ENCODE measurements around the gene NECAP2.
"Not testable (repeated sequence)": the region's sequence is repeated elsewhere in the genome, so short reads cannot be mapped to it uniquely, and the experiment has no call there.

The NECAP2 gene

DNA sequence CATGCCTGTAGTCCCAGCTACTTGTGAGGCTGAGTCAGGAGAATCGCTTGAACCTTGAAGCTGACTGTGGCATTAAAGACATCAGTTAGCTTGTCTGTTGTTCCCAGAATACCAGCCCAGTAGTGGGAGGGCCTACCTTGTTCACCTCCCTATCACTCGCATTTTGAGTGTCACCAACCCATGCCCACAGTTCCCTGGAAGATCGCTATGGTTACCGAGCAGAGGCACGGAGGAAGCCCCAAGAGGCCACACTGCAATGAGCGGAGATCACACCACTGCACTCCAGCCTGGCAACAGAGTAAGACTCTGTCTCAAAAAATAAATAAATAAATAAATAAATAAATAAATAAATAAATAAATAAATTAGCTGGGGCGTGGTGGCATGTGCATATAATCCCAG, 52.4 kb downstream of the NECAP2 start:
- H3K4me1 Mint-ChIP-seq: peaks cover 30% of the 10 kb centered on the region
- peak overlapping the region in 1 of 2 donors; percentile 73 for H3K27ac Mint-ChIP-seq
- not testable (repeated sequence) for H3K27me3 Mint-ChIP-seq, DNase-seq, H3K9me3 Mint-ChIP-seq, H3K4me3 Mint-ChIP-seq
- ATAC-seq: peak; percentile 51

DNA sequence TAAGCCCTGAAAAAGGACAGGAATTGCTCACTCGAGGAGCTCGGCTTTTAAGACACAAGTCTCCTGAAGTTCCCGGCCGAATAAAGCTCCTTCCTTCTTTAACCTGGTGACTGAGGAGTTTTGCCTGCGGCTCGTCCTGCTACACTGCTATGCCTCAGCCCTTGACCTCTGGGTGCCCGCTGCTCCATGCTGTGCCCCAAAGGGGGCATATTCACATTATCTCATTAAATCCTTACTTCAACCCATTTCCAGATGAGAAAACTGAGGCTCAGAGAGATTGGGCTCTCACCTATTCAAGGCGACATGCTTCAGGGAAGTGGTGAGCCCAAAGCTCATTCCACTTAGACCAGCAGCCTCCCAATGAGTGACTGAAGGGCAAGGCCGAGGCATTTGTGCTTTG, 53.2 kb downstream of the NECAP2 start:
- ATAC-seq, H3K27me3 Mint-ChIP-seq, H3K9me3 Mint-ChIP-seq, DNase-seq, H3K4me3 Mint-ChIP-seq: not testable (repeated sequence)
- H3K4me1 Mint-ChIP-seq: peaks cover 36% of the 10 kb centered on the region
- H3K27ac Mint-ChIP-seq: peak overlapping the region in 1 of 2 donors; percentile 7

DNA sequence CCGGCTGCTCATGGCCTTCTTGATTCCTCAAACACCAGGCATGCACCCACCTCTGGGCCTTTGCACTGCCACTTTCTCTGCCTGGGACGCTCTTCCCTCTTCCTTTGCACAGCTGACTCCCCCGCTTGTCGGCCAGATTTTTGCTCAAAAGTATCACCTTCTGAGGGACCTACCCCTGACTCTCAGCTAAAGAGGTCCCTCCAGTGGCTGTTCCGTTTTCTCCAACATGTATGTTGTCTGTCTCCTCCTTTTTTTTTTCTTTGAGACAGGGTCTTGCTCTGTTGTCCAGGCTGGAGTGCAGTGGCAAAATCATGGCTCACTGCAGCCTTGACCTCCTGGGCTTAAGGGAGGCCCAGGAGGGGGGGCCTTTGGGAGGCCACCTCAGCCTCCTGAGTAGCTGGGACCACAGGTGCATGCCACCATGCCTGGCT, 57.0 kb downstream of the NECAP2 start:
- H3K27ac Mint-ChIP-seq: peak overlapping the region in 1 of 2 donors; percentile 72
- not testable (repeated sequence) for ATAC-seq, DNase-seq, H3K9me3 Mint-ChIP-seq, H3K27me3 Mint-ChIP-seq
- peak overlapping the region; percentile 86 to 90 for H3K4me3 Mint-ChIP-seq
- peaks cover 57% of the 10 kb centered on the region for H3K4me1 Mint-ChIP-seq

DNA sequence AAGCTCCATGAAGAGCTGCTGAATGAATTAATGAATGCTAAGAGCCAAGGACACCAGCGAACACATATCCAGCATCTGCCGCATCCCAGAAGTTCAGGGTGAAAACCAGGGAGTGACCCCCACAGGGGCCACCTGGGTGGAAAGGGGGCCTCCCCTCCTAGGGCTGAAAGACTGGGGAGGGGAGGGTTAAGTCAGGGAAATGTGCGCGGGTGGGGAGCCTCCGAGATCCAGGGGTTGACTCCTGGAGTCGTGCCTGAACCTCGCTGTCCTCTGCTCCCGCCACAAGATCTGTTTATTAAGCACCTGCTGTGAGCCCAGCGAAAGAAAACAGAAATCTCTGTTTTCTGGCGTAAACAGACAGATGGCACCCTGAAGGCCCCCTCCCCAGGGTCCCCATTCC, 57.5 kb downstream of the NECAP2 start:
- Mint-ChIP-seq H3K4me1 (peaks cover 53% of the 10 kb centered on the region), H3K27ac (peak overlapping the region in 1 of 2 donors; percentile 72), H3K4me3 (peak overlapping the region; percentile 86 to 90)
- not testable (repeated sequence) for ATAC-seq, DNase-seq, H3K27me3 Mint-ChIP-seq, H3K9me3 Mint-ChIP-seq

DNA sequence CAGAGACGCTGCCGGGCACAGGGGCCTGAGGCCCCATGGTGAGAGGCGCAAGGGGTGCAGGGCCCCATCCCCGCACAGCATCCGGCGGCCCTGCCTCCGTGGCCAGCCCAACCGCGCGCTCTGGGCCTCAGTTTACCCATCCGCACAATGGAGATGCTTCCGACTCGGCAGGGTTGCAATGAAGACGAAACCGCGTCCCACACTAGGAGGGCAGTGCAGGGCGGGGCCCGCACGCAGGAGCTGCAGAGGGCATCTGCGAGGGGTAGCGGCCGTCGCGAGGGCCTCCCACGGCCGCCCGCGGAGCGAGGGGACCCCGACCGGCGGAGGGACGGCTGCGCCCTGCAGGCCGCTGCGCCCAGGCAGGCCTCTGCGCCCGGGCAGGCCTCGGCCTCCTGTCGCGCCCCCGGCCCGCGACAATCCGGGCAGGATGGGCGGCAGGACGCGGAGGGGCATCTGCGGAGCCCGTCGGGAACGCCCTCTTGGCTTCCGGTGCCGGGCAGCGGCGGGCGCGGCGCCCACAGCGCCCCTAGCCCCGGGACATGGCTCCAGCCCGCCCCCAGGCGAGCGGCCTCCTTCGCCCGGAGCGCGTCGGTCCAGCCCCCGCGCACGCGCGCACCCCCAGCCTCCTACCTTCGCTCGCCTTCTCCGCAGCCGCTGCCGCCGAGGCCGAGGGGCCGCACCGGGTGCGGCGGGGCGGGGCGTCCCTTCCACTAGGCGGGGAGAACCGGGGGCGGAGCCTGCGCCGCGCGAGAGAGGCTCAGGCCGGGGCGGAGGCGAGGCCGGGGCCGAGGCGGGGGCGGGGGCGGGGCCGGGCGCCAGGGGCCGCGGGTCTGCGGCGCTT, 58.3 kb downstream of the NECAP2 start:
- ATAC-seq (peak; percentile 93), DNase-seq (peak; percentile 89)
- Mint-ChIP-seq H3K4me3 (peak overlapping the region; percentile 90), H3K27me3 (no peaks in the 10 kb centered on the region), H3K4me1 (peaks cover 48% of the 10 kb centered on the region), H3K27ac (peak overlapping the region; percentile 20 to 95), H3K9me3 (no peaks in the 10 kb centered on the region)

DNA sequence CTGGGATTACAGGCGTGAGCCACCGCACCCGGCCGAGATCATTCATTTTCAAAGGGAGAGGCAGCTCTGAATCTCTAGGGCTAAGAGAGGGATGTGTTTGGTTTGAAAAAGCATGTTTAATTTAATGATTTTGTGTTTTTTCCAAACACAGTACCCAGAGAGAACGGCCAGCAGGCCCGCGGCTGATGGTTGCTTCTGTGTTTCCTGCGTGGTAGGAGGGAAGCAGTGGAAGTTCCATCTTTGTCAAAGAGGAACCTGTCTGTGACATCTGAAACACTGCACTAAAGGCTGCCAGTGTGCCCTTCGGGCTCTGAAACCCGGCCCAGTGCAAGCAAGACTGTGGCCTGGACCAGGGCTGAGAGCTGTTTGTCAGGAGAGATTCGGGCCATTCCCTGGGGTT, 59.9 kb downstream of the NECAP2 start:
- H3K27ac Mint-ChIP-seq, DNase-seq, H3K9me3 Mint-ChIP-seq, H3K27me3 Mint-ChIP-seq, ATAC-seq: not testable (repeated sequence)
- Mint-ChIP-seq H3K4me3 (peak overlapping the region; percentile 90 to 94), H3K4me1 (peaks cover 39% of the 10 kb centered on the region)

DNA sequence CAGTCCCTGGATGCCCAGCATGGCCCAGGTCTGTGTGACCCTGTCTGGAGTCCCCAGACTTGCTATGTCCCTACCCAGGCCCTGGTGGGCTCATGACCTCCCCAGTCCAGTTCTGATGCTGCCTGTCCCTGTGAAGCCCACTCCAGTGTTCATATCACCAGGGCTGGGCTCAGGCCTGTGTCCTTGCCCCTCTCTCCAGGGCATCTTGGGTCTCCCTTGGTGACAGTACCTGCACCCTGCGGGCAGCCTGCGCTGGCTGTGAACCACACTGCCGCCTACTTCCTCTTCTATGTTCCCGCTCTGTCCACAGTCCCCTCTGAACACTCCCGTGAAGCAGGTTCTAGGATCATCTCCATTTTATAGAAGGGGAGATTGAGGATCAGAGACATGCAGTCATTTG, 60.5 kb downstream of the NECAP2 start:
- H3K27ac Mint-ChIP-seq, DNase-seq, ATAC-seq, H3K9me3 Mint-ChIP-seq, H3K27me3 Mint-ChIP-seq: not testable (repeated sequence)
- Mint-ChIP-seq H3K4me1 (peaks cover 41% of the 10 kb centered on the region), H3K4me3 (peak overlapping the region in 1 of 2 donors; percentile 19)

DNA sequence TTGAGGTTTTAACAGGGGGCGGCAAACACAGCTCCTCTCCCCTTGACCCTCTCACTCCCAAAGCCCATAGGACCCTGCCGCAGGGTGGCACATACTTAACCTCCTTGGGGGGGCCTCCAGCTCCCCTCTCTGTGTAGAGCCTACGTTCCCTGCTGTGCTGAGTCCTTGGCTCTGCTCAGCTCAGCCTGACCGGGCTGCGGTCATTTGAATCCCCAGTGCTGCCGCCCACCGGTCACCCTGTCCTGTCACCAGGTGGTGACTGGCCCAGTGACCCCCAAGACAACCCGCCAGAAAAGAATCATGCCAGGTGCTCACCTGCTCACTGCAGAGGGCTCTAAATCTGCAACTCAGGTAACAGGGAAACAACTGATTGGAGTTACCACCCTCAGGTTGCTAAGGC, 60.9 kb downstream of the NECAP2 start:
- ATAC-seq, H3K4me3 Mint-ChIP-seq, H3K9me3 Mint-ChIP-seq, H3K27me3 Mint-ChIP-seq, H3K27ac Mint-ChIP-seq, DNase-seq: not testable (repeated sequence)
- H3K4me1 Mint-ChIP-seq: peaks cover 41% of the 10 kb centered on the region

DNA sequence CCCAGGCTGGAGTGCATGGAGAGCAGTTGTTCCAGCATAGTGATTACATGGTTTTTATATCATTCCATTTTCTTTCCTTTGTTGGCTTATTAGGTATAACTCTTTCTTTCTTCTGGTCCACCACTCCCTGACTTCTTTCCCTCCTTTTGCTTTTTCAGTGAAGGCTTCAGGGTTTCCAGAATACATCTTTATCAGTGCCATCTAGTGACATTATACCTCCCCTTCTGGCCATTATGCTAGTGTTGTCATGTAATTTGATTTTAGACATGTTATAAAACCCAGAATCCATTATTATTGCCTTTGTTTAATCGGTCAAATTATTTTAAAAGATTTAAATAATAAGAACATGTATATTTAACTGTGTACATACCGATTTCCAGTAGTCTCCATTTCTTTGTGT, 63.0 kb downstream of the NECAP2 start:
- ATAC-seq: no peak
- no peak overlapping the region for H3K4me3 Mint-ChIP-seq
- peaks cover 27% of the 10 kb centered on the region for H3K4me1 Mint-ChIP-seq
- DNase-seq: no peak
- no peak overlapping the region for H3K27ac Mint-ChIP-seq
- no peaks in the 10 kb centered on the region for H3K27me3 Mint-ChIP-seq
- H3K9me3 Mint-ChIP-seq: no peaks in the 10 kb centered on the region

DNA sequence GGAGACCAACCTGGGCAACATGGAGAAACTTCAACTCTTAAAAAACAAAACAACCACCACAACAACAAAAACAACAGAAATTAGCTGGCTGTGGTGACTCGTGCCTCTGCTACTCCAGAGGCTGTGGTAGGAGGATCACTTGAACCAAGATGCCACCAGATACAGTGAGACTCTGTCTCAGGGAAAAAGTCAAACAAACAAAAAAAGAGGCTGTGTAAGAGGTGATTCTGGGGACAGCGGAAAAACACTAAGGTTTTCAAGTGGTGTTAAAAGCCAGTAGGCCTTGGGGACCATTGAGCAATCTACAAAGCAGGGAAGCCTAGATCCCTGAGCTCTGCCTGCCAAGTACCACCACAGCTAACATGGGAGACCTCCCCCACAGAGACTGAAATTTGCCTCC, 65.3 kb downstream of the NECAP2 start:
- not testable (repeated sequence) for H3K27ac Mint-ChIP-seq, H3K4me3 Mint-ChIP-seq, H3K9me3 Mint-ChIP-seq, ATAC-seq, DNase-seq, H3K27me3 Mint-ChIP-seq
- peaks cover 12% of the 10 kb centered on the region for H3K4me1 Mint-ChIP-seq

DNA sequence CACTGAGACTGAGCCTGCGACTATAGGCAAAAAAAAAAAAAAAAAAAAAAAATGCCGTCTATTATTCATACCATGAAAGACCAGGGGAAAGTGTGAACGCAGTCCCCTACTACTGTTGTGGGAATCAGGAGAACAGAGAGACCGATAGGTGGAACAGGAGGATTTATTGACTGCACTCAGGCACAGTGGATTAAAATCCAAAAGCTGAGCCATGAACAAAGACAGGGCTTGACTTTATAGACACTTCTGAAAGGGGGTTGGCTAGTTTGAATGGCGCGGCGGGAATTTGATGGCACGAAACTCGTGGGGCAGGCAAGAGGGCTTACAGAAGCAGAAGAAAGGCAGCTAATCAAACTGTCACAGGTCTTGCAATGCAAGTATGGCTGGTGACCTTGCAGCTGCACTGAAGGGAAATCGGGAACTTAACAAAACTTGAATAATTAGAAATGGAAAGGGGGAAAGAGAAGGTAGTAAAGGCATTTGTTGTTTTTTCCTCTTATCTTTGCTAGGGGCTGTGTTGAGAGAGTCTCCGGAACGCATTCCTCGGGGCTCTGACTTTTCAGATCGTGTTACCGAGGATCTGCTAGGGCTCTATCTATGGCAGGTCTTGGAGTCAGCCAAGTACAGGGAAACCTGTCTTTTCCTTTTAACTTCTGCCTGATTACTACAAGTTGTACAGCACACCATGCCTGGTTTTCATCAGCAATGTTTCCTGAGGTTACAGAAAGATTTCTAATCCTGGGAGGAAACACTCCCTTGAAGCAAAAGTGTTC, 66.0 kb downstream of the NECAP2 start:
- not testable (repeated sequence) for H3K9me3 Mint-ChIP-seq, H3K27me3 Mint-ChIP-seq, H3K27ac Mint-ChIP-seq, H3K4me3 Mint-ChIP-seq, H3K4me1 Mint-ChIP-seq, DNase-seq, ATAC-seq

DNA sequence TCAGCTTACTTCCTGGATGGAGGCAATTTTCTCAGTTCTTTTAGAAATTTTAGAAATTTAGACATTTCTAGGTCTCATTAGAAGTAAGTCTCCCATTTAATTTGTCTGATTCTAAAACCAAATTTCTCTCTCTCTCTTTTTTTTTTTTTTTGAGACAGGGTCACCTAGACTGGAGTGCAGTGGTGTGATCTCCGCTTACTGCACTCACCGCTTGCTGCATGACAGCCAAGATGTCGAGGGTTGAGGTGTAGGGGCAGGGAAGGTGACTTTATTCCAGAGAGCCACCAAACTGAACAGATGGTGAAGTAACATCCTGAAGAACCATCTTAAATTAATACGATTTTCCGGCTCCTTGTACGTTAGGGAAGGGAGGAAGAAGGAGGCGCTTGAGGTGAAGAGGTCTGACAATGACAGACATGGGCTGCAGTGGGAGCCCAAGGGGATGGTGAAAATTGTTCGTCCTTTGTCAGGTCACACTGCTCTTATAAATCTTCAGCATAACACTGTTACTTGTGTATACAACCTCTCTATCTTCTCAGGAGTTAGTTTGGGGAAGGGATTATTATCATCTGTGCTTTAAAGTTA, 68.4 kb downstream of the NECAP2 start:
- H3K4me3 Mint-ChIP-seq, H3K27ac Mint-ChIP-seq, H3K9me3 Mint-ChIP-seq, H3K27me3 Mint-ChIP-seq, DNase-seq, ATAC-seq, H3K4me1 Mint-ChIP-seq: not testable (repeated sequence)
